CD1c-positive myeloid dendritic cell (primary cell): Measurements from ENCODE around the gene NFYB.
"Not testable (repeated sequence)": the region's sequence is repeated elsewhere in the genome, so short reads cannot be mapped to it uniquely, and the experiment has no call there.

ENCODE experiments used
- DNase-seq: peaks from one replicate; pipeline ENCODE4 v3.0.0-alpha.2; 2016; ENCODE audit errors: extremely low spot score

Gene NFYB

GRCh38 chr12:104137902-104138796 lies at the start of gene NFYB:
NFYB (minus strand) TSS chr12:104138210; CDS start chr12:104135453, 2,757 bp downstream.
- DNase-seq: peak; percentile 98

GRCh38 chr12:104187446-104188155 lies 49.6 kb upstream of the NFYB start:
- no peak for DNase-seq

- no peak for DNase-seq
These were observed 45.4 kb upstream of the NFYB start for GRCh38 chr12:104183443-104183842.

GRCh38 chr12:104182621-104183378 lies 44.8 kb upstream of the NFYB start:
- DNase-seq: no peak

GRCh38 chr12:104182144-104182543 lies 44.1 kb upstream of the NFYB start:
- DNase-seq: no peak

- no peak for DNase-seq
These were observed 43.3 kb upstream of the NFYB start for GRCh38 chr12:104181313-104181712.

- DNase-seq: no peak
These were observed 42.4 kb upstream of the NFYB start for GRCh38 chr12:104180374-104180773.

GRCh38 chr12:104177663-104178501 lies 39.9 kb upstream of the NFYB start:
- DNase-seq: peak; percentile 64

- no peak for DNase-seq
These were observed 39.3 kb upstream of the NFYB start for GRCh38 chr12:104177336-104177662.

GRCh38 chr12:104175726-104176247 lies 37.8 kb upstream of the NFYB start:
- peak; percentile 14 for DNase-seq

GRCh38 chr12:104173804-104174203 lies 35.8 kb upstream of the NFYB start:
- DNase-seq: not testable (repeated sequence)

- no peak for DNase-seq
These were observed 34.5 kb upstream of the NFYB start for GRCh38 chr12:104172570-104172947.

GRCh38 chr12:104171785-104172569 lies 34.0 kb upstream of the NFYB start:
- DNase-seq: no peak

GRCh38 chr12:104168596-104168995 lies 30.6 kb upstream of the NFYB start:
- no peak for DNase-seq

- DNase-seq: no peak
These were observed 29.8 kb upstream of the NFYB start for GRCh38 chr12:104167519-104168458.

GRCh38 chr12:104166465-104166864 lies 28.5 kb upstream of the NFYB start:
- DNase-seq: no peak

GRCh38 chr12:104165801-104166200 lies 27.8 kb upstream of the NFYB start:
- no peak for DNase-seq

GRCh38 chr12:104164634-104165033 lies 26.6 kb upstream of the NFYB start:
- no peak for DNase-seq

- DNase-seq: no peak
These were observed 25.6 kb upstream of the NFYB start for GRCh38 chr12:104163631-104164030.
